T47D (cell line): ENCODE measurements around the gene KIN.
"Not testable (repeated sequence)": the region's sequence is repeated elsewhere in the genome, so short reads cannot be mapped to it uniquely, and the experiment has no call there.

ENCODE experiments used
- DNase-seq, 2 experiments: peaks; one replicate each; pipeline versions ENCODE4 v3.0.0 to v3.0.0-alpha.2; 2011 to 2012; ENCODE audit warnings: low read depth in 1 of 2, low spot score in 1 of 2
- JUND ChIP-seq: IDR thresholded peaks from 2 replicates; pipeline ENCODE4 v1.6.1; 2012; ENCODE audit warnings: low read depth
- in situ Hi-C: cut with HindIII; loops from 2 replicates; pipeline ENCODE4 v1.10.0; 2016; ENCODE audit warnings: low sequenced_read_pairs, low pct_unique_long_range_greater_than_20kb

Gene KIN

GRCh38 chr10:7752251-7752650 lies 35.5 kb downstream of the KIN start:
- DNase-seq, result no peak
- in situ Hi-C loops, result no loop called here
- TF ChIP-seq JUND, result no peak

GRCh38 chr10:7750222-7750621 lies 37.6 kb downstream of the KIN start:
- no peak for DNase-seq
- TF ChIP-seq JUND, result no peak
- in situ Hi-C loops, result no loop called here

- in situ Hi-C loops, DNase-seq: not testable (repeated sequence)
Measured at GRCh38 chr10:7748637-7749036, 39.2 kb downstream of the KIN start.

GRCh38 chr10:7744307-7744706 lies 43.5 kb downstream of the KIN start:
- in situ Hi-C loops, result no loop called here
- DNase-seq, result no peak
- no peak for TF ChIP-seq JUND

- DNase-seq, result no peak
- in situ Hi-C loops, result no loop called here
- no peak for TF ChIP-seq JUND
Measured at GRCh38 chr10:7738536-7739407, 49.0 kb downstream of the KIN start.

- in situ Hi-C loops, result no loop called here
- TF ChIP-seq JUND, result no peak
- no peak for DNase-seq
Measured at GRCh38 chr10:7734821-7735220, 53.0 kb downstream of the KIN start.

GRCh38 chr10:7722927-7723529 lies 64.8 kb downstream of the KIN start:
- TF ChIP-seq JUND, result no peak
- in situ Hi-C loops, result no loop called here
- no peak for DNase-seq

- no peak for TF ChIP-seq JUND
- no peak for DNase-seq
- in situ Hi-C loops, result no loop called here
Measured at GRCh38 chr10:7720478-7720877, 67.3 kb downstream of the KIN start.

- no peak for TF ChIP-seq JUND
- no peak for DNase-seq
- in situ Hi-C loops, result no loop called here
Measured at GRCh38 chr10:7718685-7719084, 69.1 kb downstream of the KIN start.

GRCh38 chr10:7717767-7718166 lies 70.0 kb downstream of the KIN start:
- no peak for DNase-seq
- in situ Hi-C loops, result no loop called here
- TF ChIP-seq JUND, result no peak

GRCh38 chr10:7715515-7715914 lies 72.3 kb downstream of the KIN start:
- no peak for DNase-seq
- in situ Hi-C loops, result no loop called here
- no peak for TF ChIP-seq JUND

GRCh38 chr10:7711075-7711474 lies 76.7 kb downstream of the KIN start:
- DNase-seq, in situ Hi-C loops: not testable (repeated sequence)

- no peak for DNase-seq
- TF ChIP-seq JUND, result no peak
- in situ Hi-C loops, result no loop called here
Measured at GRCh38 chr10:7710446-7710845, 77.3 kb downstream of the KIN start.

GRCh38 chr10:7708832-7709231 lies 79.0 kb downstream of the KIN start:
- DNase-seq, result no peak
- TF ChIP-seq JUND, result no peak
- in situ Hi-C loops, result no loop called here
